HK-2 (cell line): ENCODE results near the gene TMEM59L.
"Not testable (repeated sequence)": the region's sequence is repeated elsewhere in the genome, so short reads cannot be mapped to it uniquely, and the experiment has no call there.

Source experiments
- DNase-seq: peaks from one replicate; pipeline ENCODE4 v3.0.0-alpha.2; 2018; ENCODE audit not compliant: unreplicated experiment

The TMEM59L gene

DNA sequence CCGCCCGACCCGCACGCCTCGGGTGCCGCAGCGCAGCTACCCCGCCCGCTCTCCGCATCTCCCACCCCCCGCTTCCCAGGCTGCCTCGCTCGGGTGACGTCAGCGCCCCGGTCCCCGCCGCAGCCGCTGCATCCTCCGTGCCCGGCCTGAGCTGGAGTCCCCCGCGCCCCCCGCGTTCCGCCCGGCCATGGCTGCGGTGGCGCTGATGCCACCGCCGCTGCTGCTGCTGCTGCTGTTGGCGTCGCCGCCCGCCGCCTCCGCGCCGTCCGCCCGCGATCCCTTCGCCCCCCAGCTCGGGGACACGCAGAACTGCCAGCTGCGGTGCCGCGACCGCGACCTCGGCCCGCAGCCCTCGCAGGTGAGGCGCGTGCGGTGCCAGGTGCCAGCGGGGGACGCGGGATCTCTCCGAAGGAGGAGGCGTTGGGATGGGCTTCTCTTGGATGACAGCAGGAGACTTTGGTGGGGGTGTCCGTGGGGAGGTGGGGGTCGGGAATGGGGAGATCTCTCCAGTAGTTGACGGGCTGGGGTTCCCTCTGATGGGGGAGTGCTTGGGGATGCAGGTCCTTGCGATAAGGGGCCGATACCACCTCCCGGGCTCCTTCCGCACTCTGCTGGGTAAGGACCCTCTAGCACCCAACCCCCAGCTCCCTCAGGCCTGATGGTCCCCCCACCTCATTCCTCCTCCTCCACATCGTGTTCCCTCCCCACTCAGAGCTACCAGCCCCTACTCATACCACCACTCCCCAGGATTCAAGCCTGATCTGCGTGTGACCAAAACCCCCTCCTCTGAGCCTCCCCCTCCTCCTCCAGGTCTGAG lies at the start of gene TMEM59L:
Gene TMEM59L (plus strand): TSS at position 99 of the 817 bp plus-strand sequence. CDS start 89 bp downstream, at position 188.
- no peak for DNase-seq

- DNase-seq: no peak
Measured at GRCh38 chr19:18566953-18567352, 45.7 kb upstream of the TMEM59L start.

GRCh38 chr19:18568367-18568766 lies 44.3 kb upstream of the TMEM59L start:
- DNase-seq: no peak

- peak; percentile 99 for DNase-seq
Measured at GRCh38 chr19:18571564-18572344, 40.9 kb upstream of the TMEM59L start, which contains the start of gene UBA52. Gene UBA52 (plus strand): TSS chr19:18571857. CDS start chr19:18573301, 1,444 bp downstream.

- DNase-seq: no peak
Measured at GRCh38 chr19:18574691-18575291, 37.9 kb upstream of the TMEM59L start.

- no peak for DNase-seq
Measured at GRCh38 chr19:18576383-18576782, 36.3 kb upstream of the TMEM59L start.

GRCh38 chr19:18577365-18577914 lies 35.2 kb upstream of the TMEM59L start:
- no peak for DNase-seq

GRCh38 chr19:18580311-18580710 lies 32.4 kb upstream of the TMEM59L start:
- no peak for DNase-seq

GRCh38 chr19:18586306-18586705 lies 26.4 kb upstream of the TMEM59L start:
- no peak for DNase-seq

DNA sequence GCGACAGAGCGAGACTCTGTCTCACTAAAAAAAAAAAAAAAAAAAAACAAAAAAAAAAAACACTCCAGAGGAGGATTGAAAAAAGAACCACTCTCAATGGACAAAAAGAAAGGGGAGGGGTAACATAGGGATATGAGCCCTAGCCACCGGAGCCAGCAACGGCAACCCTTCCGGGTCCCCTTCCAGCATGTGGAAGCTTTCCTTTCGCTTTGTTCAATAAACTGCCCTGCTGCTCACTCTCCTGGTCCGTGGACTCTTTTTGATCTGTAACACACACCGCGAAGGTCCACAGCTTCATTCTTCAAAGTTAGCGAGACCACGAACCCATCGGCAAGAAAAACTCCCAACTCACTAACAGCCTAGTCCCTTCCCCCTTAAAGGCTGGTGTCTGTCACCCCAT lies 25.1 kb upstream of the TMEM59L start:
- no peak for DNase-seq

GRCh38 chr19:18587962-18588610 lies 24.6 kb upstream of the TMEM59L start:
- DNase-seq: no peak

DNA sequence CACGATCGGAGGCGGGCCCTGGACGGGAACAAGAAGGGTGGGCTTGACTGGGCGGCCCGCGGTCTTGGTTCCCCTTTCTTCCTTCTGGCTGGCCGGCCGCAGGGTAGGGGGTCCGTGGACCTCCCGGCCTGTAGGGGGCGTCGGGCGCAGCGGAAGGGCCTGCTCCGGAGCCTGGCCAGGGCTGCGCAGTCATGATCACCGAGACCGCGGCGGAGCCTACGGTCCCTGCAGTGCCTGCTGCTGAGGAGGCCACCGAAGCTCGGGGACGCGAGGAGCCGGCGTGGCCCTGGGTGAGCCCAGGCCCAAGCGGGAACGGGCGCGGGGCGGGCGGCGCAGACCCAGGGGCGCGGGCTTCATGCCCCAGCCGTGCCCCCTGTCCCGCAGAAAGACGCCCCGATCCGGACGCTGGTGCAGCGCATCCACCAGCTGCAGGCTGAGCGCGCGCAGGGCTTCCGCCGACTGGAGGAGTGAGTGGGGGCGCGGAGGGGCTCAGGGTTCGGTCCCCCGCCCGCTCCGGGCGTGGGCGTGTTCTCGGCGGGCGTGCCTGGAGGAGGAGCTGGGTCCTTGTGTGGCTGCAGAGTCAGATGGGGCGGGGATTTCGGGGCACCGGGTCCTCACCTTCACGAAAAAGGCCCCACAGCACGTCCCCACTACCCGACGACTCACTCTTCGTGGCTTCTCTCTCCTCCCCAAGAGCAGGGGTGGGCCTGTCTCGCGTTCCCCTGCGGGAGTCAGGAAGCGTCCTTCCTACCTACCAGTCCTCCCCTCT lies 23.9 kb upstream of the TMEM59L start, which contains the start of gene REX1BD:
Gene REX1BD (plus strand): TSS at position 188 of the 769 bp plus-strand sequence. CDS start 4 bp downstream, at position 192.
- DNase-seq: peak; percentile 92

GRCh38 chr19:18589380-18590272 lies 23.0 kb upstream of the TMEM59L start:
- DNase-seq: peak; percentile 74

DNA sequence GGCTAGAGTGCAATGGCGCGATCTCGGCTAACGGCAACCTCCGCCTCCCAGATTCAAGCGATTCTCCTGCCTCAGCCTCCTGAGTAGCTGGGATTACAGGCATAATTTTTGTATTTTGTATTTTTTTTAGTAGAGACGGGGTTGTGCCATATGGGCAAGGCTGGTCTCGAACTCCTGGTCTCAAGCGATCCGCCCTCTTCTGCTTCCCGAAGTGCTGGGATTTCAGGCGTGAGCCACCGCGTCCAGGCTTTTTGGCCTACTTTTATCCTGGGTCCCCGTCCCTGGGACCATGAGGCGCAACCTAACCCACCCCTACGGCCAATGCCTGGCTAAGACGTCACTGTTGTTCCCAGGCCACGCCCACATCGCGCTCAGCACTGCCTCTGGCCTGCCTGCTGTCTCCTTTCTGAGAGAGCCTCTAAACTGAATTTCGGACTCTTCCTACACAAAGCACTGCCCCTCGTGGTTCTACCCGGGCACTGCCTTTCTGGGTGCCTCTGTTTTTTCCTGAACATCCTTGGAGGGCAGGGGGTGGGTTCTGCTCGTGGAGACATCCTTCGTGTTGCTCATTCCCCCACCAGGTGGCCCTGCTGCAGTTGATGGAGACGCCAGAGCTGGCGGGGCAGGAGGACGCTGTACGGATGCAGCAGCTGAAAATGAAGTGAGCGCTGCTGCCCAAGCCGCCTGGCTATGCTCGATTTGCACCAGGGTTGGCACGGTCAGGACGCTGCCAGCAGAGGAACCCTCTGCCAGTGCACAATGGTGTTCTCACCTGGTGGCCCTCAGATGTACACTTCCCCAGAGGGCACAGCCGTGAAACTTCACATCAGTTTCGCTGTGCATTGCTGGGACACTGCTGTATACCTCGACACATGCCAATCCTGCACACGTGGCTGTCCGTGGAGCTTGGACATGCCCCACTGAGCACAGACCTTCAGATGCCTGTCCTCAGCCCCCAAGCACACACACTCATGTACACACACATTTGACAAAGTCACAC lies 22.1 kb upstream of the TMEM59L start:
- no peak for DNase-seq

GRCh38 chr19:18591735-18592385 lies 20.8 kb upstream of the TMEM59L start:
- DNase-seq: no peak

- DNase-seq: not testable (repeated sequence)
Measured at GRCh38 chr19:18592732-18593131, 19.9 kb upstream of the TMEM59L start.

- no peak for DNase-seq
Measured at GRCh38 chr19:18593367-18594095, 19.1 kb upstream of the TMEM59L start.
